ENCODE results near the gene LTA.

The LTA gene

DNA sequence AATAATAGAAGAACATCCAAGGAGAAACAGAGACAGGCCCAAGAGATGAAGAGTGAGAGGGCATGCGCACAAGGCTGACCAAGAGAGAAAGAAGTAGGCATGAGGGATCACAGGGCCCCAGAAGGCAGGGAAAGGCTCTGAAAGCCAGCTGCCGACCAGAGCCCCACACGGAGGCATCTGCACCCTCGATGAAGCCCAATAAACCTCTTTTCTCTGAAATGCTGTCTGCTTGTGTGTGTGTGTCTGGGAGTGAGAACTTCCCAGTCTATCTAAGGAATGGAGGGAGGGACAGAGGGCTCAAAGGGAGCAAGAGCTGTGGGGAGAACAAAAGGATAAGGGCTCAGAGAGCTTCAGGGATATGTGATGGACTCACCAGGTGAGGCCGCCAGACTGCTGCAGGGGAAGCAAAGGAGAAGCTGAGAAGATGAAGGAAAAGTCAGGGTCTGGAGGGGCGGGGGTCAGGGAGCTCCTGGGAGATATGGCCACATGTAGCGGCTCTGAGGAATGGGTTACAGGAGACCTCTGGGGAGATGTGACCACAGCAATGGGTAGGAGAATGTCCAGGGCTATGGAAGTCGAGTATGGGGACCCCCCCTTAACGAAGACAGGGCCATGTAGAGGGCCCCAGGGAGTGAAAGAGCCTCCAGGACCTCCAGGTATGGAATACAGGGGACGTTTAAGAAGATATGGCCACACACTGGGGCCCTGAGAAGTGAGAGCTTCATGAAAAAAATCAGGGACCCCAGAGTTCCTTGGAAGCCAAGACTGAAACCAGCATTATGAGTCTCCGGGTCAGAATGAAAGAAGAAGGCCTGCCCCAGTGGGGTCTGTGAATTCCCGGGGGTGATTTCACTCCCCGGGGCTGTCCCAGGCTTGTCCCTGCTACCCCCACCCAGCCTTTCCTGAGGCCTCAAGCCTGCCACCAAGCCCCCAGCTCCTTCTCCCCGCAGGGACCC is 2.3 kb downstream of the LTA start:
- DNase-seq: no peak

DNA sequence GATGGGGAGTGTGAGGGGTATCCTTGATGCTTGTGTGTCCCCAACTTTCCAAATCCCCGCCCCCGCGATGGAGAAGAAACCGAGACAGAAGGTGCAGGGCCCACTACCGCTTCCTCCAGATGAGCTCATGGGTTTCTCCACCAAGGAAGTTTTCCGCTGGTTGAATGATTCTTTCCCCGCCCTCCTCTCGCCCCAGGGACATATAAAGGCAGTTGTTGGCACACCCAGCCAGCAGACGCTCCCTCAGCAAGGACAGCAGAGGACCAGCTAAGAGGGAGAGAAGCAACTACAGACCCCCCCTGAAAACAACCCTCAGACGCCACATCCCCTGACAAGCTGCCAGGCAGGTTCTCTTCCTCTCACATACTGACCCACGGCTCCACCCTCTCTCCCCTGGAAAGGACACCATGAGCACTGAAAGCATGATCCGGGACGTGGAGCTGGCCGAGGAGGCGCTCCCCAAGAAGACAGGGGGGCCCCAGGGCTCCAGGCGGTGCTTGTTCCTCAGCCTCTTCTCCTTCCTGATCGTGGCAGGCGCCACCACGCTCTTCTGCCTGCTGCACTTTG is 3.3 kb downstream of the LTA start, which contains the start of gene TNF:
TSS of gene TNF (plus strand) at position 231 of the 567 bp plus-strand sequence. CDS start at position 408, 177 bp downstream.
- no peak for DNase-seq

DNA sequence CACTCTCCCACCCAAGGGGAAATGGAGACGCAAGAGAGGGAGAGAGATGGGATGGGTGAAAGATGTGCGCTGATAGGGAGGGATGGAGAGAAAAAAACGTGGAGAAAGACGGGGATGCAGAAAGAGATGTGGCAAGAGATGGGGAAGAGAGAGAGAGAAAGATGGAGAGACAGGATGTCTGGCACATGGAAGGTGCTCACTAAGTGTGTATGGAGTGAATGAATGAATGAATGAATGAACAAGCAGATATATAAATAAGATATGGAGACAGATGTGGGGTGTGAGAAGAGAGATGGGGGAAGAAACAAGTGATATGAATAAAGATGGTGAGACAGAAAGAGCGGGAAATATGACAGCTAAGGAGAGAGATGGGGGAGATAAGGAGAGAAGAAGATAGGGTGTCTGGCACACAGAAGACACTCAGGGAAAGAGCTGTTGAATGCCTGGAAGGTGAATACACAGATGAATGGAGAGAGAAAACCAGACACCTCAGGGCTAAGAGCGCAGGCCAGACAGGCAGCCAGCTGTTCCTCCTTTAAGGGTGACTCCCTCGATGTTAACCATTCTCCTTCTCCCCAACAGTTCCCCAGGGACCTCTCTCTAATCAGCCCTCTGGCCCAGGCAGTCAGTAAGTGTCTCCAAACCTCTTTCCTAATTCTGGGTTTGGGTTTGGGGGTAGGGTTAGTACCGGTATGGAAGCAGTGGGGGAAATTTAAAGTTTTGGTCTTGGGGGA is 4.0 kb downstream of the LTA start:
- DNase-seq: no peak

DNA sequence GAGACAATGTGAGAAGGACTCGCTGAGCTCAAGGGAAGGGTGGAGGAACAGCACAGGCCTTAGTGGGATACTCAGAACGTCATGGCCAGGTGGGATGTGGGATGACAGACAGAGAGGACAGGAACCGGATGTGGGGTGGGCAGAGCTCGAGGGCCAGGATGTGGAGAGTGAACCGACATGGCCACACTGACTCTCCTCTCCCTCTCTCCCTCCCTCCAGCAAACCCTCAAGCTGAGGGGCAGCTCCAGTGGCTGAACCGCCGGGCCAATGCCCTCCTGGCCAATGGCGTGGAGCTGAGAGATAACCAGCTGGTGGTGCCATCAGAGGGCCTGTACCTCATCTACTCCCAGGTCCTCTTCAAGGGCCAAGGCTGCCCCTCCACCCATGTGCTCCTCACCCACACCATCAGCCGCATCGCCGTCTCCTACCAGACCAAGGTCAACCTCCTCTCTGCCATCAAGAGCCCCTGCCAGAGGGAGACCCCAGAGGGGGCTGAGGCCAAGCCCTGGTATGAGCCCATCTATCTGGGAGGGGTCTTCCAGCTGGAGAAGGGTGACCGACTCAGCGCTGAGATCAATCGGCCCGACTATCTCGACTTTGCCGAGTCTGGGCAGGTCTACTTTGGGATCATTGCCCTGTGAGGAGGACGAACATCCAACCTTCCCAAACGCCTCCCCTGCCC is 4.9 kb downstream of the LTA start:
- no peak for DNase-seq

DNA sequence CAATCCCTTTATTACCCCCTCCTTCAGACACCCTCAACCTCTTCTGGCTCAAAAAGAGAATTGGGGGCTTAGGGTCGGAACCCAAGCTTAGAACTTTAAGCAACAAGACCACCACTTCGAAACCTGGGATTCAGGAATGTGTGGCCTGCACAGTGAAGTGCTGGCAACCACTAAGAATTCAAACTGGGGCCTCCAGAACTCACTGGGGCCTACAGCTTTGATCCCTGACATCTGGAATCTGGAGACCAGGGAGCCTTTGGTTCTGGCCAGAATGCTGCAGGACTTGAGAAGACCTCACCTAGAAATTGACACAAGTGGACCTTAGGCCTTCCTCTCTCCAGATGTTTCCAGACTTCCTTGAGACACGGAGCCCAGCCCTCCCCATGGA is 5.5 kb downstream of the LTA start:
- DNase-seq: no peak

DNA sequence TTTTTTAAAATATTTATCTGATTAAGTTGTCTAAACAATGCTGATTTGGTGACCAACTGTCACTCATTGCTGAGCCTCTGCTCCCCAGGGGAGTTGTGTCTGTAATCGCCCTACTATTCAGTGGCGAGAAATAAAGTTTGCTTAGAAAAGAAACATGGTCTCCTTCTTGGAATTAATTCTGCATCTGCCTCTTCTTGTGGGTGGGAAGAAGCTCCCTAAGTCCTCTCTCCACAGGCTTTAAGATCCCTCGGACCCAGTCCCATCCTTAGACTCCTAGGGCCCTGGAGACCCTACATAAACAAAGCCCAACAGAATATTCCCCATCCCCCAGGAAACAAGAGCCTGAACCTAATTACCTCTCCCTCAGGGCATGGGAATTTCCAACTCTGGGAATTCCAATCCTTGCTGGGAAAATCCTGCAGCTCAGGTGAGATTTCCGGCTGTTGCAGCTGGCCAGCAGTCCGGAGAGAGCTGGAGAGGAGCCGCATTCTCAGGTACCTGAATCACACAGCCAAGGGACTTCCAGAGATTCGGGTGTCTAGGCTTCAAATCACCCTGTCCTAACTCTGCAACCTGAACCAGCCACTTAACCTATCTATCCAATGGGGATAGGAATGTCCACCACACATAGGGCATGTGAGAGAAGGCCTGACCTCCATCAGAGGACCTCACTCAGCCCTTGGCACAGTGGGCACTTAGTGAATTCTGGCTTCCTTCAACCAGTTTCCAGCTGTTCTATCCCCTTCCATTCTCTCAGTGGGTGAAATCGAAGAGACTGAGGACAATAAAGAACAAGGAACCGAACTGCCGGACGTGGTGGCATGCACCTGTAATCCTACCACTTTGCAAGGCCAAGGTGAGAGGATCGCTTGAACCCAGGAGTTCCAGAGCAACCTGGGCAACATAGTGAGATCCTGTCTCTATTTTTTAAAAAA is 6.4 kb downstream of the LTA start:
- no peak for DNase-seq

DNA sequence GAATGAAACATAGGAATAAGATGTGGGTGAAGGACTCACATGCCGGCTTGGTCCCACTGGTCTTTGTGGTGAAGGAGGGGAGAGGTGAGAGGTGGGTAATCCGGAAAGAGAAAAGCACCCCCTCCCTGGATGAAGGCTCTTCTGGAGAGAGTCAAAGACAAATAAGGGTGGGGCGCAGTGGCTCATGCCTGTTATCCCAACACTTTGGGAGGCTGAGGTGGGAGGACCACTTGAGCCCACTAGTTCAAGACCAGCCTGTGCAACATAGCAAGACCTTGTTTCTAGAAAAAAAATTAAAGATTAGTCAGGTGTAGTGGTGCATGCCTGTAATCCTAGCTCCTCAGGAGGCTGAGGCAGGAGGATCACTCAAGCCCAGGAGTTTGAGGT is 7.0 kb downstream of the LTA start:
- no peak for DNase-seq

DNA sequence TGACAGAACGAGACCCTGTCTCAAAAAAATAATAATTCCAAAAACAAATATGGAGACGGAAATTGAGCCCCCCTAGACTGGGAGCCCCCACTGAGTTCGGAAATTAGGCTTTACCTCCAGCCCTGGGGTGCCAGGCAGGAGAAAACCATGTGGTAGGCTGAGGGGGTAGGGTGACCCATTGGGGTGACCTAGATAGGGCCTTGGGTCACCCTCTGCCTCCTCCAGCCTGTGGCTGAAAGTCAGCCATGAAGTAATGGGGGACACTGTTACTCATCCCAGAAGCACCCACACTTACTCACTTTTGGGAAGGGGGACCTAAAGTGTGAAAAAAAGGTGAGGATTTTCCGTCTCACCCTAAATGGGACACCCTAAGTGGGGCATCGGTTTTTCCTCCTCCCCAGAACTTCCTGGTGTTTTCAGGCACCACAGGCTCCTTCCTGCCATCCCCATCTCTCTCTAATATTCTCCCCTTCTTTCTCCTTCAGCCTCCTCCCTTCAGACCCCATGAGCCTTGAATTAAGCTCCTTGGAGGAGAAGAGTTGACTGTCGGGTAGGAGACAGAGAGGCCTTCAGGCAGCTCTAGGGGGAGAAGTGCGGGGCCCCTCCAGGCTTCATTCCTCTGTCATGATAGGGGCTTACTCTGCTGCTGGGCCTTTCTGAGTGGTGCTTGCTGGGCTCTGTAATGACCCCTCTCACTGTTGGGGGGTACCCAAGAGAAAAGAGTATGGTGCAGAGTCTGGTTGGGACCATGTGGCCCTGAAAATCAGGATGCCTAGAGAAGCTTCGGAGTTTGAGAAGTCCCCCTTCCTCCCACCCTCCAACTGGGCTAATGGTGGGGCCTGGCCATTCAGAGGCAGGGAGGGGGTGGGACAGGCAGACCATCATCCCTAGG is 7.7 kb downstream of the LTA start:
- no peak for DNase-seq

DNA sequence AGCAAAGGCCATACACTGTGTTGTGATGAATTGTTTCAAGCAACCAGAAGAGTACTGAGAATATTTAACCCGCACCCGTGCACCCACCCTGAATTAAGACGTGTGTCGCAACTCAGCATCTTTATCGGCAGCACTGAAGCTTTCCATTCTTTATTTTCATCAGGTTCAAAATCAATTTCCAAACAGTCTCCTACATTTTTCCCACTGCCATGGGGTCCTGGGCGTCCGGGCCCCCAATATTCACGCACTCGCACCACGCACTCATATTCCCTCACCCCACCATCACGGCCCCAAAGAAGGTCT is 8.3 kb downstream of the LTA start:
- no peak for DNase-seq

DNA sequence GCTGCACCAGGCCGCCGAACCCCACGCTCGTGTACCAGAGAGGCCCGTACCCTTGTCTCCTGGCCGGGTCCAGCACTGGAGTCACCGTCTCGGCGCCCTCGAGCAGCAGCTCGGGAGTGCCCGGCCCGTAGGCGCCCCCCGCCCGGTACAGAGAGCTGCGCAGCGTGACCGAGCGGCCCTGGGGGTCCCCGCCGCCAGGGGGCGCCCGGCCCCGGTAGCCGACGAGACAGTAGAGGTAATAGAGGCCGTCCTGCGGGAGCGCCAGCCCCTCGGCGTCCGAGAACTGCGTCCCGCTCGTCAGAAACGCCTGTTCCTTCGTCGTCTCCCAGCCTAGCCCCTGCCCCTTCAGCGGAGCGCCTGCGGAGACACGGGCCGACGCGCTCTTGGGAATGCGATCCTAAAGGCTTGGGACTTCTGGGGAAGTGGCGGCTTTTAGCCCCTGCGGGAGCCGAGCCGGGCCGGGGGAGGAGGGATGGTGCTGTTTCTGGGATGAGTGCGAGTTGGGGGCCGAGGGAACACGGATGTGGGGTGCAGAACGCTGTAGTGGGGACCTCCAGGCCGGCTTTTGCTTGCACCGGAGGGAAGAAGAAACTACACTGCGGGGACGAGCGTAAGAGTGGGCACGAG is 8.8 kb downstream of the LTA start:
- DNase-seq: peak; percentile 8 to 32

DNA sequence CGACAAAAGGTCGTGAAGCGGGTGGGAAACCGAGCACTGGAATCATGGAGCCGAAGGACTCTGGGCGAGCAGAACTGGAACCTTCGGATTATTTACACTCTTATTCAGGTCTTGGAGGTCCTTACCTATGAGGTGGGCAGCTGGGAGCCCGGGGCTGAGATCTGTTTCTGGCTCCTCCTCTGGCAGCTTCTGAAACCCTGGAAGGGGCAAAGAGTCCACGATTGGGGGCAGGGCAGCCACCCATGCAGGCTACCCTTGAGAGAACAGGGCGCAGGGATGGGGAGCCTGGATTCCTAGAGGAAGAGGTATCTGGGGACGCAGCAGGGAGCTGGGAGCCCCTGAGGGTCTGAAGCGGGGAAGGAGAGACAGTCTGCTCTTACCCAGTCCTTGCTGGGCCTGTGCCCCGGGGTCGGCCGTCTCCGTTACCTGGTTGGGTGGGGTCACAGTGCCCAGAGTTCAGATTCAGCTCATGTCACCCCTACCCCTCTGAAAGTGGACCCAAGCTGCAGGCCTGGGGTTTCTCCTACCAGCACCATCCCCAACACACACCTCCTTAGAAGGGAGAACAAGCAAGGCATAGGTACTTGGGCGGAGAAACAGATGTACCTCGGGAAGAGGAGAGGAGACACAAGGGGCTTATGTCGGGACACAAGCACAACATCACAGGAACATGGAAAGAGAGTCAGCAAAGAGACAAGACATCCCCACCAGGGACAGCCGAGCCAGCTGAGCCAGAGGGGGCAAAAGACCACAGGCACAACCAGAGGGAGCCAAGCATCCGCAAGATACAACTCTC is 9.5 kb downstream of the LTA start:
- DNase-seq: no peak

DNA sequence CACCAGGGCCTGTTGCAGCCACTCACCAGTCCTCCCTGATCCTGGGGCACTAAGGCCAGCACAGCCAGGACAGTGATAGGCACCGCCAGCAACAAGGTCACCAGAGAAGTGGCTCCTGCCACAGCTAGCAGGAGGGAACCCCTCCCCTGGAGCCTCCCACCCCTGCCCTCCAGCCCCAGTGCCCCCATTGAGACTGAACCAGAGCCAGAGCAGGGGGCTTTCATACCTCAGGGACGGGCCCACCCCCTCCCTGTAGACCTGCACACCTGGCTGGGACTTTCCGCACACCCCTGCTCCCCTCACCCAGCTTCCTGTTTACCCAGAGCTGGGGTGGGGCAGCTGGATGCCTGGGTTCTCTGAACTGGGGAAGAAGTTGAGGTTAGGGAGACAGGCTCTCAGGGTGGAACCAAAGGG is 10.1 kb downstream of the LTA start, which contains the start of gene LTB:
TSS of gene LTB (minus strand) at position 195 of the 414 bp plus-strand sequence. CDS start at position 188, 7 bp downstream.
- DNase-seq: no peak

DNA sequence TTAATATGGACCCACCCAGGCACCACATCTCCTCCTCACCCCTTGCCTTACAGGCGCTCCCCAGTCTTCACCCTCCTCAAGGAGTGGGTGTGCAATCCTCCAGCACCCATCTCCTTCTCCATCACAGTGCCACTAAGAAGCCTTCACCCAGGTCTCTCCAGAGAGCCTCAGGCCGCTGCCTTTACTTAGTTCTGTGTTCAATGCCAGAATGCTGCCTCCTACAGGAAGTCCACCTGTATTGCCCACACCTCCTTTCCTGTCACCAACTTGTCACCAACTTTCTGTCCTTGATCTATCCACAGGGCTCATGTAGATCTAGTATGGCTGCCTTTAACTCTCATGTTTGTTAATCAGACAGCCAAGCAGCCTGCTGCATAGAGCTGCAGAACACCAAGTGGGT is 13.4 kb downstream of the LTA start:
- no peak for DNase-seq

DNA sequence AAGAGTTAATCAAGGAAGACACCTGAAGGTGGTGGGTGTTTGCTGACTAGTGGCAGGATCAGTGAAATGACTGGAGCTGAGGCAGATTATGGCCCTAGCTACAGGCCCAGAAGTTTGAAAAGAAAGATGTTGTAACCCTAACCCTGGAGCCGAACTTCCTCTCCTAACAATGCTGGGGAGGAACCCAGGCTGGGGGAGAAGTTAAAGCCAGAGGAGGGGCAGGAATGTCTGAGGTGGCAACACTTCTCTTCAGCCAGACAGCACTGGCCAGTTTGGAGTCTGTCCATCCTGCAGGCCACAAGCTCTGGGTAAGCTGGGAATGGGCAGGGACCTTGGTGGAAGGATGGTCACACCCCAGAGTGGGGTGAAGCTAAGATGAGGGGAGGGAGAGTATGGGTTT is 13.9 kb downstream of the LTA start, which contains the start of gene LST1:
TSS of gene LST1 (plus strand) at position 270 of the 400 bp plus-strand sequence. CDS start 1,023 bp downstream, outside the sequence.
- DNase-seq: no peak

DNA sequence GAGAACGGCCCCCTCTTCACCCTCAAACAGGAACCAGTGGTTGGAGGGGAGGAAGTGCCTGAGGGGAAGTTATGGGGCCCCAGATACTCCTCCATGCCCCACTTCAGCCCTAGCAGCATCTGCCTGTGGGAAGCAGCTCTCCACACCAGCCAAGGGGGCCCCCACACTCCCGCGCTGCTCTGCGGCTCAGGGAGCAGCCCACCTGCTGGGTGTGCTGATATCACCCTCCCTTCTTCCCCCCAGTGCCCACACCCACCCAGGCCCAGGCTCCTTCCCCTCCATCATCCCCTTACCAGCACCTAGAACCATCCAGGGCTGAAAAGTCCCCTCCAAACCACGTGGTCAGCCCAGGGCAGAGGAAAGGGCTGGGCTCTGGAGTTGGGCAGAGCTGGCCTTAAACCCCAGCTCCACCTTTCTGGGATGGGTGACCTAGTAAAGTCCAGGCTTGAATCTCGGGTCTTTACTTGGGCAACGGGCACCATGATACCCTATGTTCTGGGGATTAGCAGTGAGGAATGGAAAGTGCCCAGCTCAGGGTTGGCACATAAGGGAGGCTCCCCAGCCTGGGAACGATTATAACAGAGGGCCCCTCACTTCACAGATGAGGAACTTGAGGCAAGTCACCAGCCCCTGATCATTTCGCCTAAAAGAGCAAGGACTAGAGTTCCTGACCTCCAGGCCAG is 14.7 kb downstream of the LTA start:
- DNase-seq: no peak

DNA sequence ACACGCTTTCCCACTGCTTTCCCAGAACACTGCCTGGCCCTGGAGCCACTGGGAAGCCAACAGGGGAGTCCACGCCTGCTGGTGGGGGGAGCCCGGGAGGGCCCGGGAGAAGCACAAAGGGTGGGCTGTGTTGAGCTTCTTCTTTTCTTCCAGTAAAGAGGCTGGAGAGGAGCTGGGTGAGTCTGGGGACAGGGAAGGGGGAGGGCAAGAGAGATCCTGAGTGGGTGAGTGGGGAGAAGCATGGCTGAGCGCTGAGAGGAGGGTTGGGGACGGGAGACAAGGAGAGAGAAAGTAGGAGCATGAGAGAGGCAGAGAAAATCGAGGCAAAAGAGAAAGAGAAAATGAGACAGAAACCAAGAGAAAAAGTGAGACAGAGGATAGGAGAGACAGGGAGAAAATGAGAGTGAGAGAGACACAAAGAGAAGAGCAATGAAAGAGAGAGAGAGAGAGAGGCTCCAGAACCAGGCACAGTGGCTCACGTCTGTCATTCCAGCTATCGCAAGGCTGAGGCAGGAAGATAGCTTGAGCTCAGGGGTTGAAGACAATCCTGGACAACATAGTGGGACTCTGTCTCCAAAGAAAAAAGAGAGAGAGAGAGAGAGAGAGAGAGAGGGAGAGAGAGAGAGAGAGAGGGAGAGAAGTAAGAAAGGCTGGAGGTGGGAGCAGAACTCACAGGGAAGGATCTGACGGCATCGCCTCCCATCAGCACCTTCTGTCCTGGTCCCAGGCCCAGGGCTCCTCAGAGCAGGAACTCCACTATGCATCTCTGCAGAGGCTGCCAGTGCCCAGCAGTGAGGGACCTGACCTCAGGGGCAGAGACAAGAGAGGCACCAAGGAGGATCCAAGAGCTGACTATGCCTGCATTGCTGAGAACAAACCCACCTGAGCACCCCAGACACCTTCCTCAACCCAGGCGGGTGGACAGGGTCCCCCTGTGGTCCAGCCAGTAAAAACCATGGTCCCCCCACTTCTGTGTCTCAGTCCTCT is 16.0 kb downstream of the LTA start:
- no peak for DNase-seq

DNA sequence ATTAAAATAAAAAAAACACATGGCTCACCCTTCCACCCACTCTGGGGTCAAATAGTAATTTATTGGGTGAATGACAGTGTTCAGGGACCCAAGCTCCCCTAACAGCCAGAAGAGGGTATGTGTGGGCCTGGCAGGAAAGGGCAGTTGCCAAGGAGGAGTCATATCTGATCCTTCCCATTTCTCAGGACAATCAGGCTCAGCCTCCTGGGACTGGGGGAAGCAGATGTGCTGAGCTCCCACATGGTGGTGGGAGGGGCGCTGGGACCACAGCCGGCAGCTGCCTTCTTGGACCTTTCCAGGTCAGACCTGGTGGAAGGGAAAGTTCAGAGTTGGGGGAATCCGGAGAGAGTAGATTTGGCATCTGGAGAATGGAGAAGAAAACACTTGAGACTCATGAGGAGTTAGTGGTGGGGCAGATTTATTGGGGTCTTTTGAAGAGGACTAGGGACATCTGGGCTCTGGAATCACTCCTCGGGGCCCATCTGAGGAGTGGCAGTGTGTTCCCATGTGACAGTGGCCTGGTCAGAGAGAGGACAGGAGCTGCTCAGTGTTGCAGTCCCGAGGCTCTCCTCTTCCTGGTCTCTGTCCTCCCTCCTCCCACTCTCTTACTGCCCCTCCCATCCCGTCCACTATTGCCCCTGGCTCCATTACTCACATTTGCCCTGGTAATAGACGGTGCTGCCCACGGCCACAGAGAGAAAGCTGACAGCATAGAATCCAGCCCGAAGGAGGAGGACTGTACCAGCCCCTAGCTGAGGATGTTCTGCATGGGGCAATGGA is 17.0 kb downstream of the LTA start:
- no peak for DNase-seq
